Cerebellar cortex (tissue), 1 donor: ENCODE data around the gene PCDHGA3.
A peak's percentile ranks its signal among the peaks of the same experiment; 100 is the strongest.
"Not testable (repeated sequence)": the region's sequence is repeated elsewhere in the genome, so short reads cannot be mapped to it uniquely, and the experiment has no call there.

Experiments used
- DNase-seq: peaks from one replicate; pipeline ENCODE4 v3.0.0-alpha.2; 2015; ENCODE audit warnings: low spot score

PCDHGA3 gene

GRCh38 chr5:141349917-141350619 lies 6.4 kb downstream of the PCDHGA3 start, which contains the start of gene PCDHGB1:
TSS of gene PCDHGB1 (plus strand) at chr5:141350099. CDS start at chr5:141350261, 162 bp downstream.
- peak; percentile 48 for DNase-seq

GRCh38 chr5:141351591-141351990 lies 8.0 kb downstream of the PCDHGA3 start:
- no peak for DNase-seq

GRCh38 chr5:141354900-141355469 lies 11.4 kb downstream of the PCDHGA3 start, which contains the start of gene PCDHGA4:
TSS of gene PCDHGA4 (plus strand) at chr5:141355021. CDS start at chr5:141355108, 87 bp downstream.
- peak; percentile 11 for DNase-seq

- no peak for DNase-seq
Measured at GRCh38 chr5:141355641-141356040, 12.0 kb downstream of the PCDHGA3 start.

- DNase-seq = no peak
Measured at GRCh38 chr5:141356133-141356532, 12.5 kb downstream of the PCDHGA3 start.

GRCh38 chr5:141356950-141357349 lies 13.3 kb downstream of the PCDHGA3 start:
- DNase-seq = no peak

- peak; percentile 25 for DNase-seq
Measured at GRCh38 chr5:141359790-141360426, 16.3 kb downstream of the PCDHGA3 start, which contains the start of gene PCDHGB2. TSS of gene PCDHGB2 (plus strand) at chr5:141359994. CDS start at chr5:141360136, 142 bp downstream.

GRCh38 chr5:141360685-141361084 lies 17.1 kb downstream of the PCDHGA3 start:
- DNase-seq = no peak

GRCh38 chr5:141362719-141363118 lies 19.1 kb downstream of the PCDHGA3 start:
- DNase-seq = no peak

- peak; percentile 2 for DNase-seq
Measured at GRCh38 chr5:141363952-141364660, 20.5 kb downstream of the PCDHGA3 start, which contains the start of gene PCDHGA5. TSS of gene PCDHGA5 (plus strand) at chr5:141364162. CDS start at chr5:141364331, 169 bp downstream.

- DNase-seq = no peak
Measured at GRCh38 chr5:141366016-141366896, 22.6 kb downstream of the PCDHGA3 start.

GRCh38 chr5:141369994-141370848 lies 26.6 kb downstream of the PCDHGA3 start, which contains the start of gene PCDHGB3:
TSS of gene PCDHGB3 (plus strand) at chr5:141370242. CDS start at chr5:141370395, 153 bp downstream.
- DNase-seq = no peak

- DNase-seq = no peak
Measured at GRCh38 chr5:141371572-141372475, 28.2 kb downstream of the PCDHGA3 start.

- DNase-seq = peak; percentile 20
Measured at GRCh38 chr5:141373673-141374317, 30.2 kb downstream of the PCDHGA3 start, which contains the start of gene PCDHGA6. TSS of gene PCDHGA6 (plus strand) at chr5:141373891. CDS start at chr5:141374084, 193 bp downstream.

- DNase-seq = no peak
Measured at GRCh38 chr5:141374627-141375026, 31.0 kb downstream of the PCDHGA3 start.

- DNase-seq = not testable (repeated sequence)
Measured at GRCh38 chr5:141375444-141376155, 32.0 kb downstream of the PCDHGA3 start.

- no peak for DNase-seq
Measured at GRCh38 chr5:141382469-141383294, 39.1 kb downstream of the PCDHGA3 start, which contains the start of gene PCDHGA7. TSS of gene PCDHGA7 (plus strand) at chr5:141382742. CDS start at chr5:141382900, 158 bp downstream.
